ENCODE results near the gene CCNE1. TPM values are rescaled to one million over a fixed set of nuclear protein-coding genes. Genes with fewer than 3 reads are reported as not detected.

The CCNE1 gene
- total and polyA plus RNA-seq, 4 donors = 0.49 to 1.6 (median 0.84) TPM

DNA sequence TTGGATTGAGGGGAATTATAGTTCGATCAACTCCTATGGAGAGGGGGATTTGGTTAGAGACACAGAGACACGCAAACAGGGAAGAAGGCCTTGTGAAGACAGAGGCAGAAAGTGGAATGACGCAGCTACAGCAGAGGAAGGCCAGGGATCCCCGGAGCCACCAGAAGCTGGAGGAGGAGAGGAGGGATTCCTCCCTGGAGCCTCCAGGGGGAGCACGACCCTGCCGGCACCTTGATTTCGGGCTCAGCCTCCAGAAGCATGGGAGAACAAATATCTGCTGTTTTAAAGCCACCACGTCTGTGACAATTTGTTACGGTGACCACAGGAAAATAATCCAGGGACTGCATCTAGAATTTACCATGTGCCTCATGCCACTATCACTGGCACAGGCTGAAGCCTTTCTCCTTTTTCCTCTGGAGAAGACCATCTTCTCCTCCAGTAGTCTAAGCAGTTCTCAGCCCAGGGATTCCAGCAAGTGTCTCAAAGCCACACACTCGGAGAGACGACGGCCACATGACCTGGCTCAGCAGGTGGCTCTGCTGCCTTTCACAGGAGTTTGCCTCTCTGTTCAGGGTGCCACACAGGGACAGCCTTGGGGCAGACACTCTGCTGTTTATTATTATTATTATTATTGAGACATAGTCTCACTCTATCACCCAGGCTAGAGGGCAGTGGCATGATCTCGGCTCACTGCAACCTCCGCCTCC, 39.9 kb upstream of the CCNE1 start:
- Histone ChIP-seq H3K9me3 (ENCODE audit: control insufficient read depth, low read length) (no peaks in the 10 kb centered on the region), H3K27ac (ENCODE audit: low read depth in 1 of 2, low read length in 2 of 2) (no peak overlapping the region), H3K36me3 (ENCODE audit: control insufficient read depth in 1 of 2, insufficient read depth in 2 of 2, low read length in 1 of 2) (no peaks in the 10 kb centered on the region), H3K4me3 (ENCODE audit: low read length in 2 of 2) (no peak overlapping the region), H3K4me1 (ENCODE audit: control insufficient read depth in 1 of 2, insufficient read depth in 2 of 2, low read length in 2 of 2) (no peaks in the 10 kb centered on the region), H3K27me3 (ENCODE audit: control insufficient read depth in 1 of 2, insufficient read depth in 2 of 2, low read length in 1 of 2) (no peaks in the 10 kb centered on the region)
- 19 to 21% methylated on average over 14 of the region's 14 CpGs for WGBS, 2 donors
- DNase-seq (no peak), ATAC-seq (ENCODE audit: low FRiP score) (no peak)
- intact Hi-C loops (cut with DNase I) = loop anchor here (5.0 kb wide), 1 partner anchor 100 kb away; no protein-coding TSS in a partner anchor

DNA sequence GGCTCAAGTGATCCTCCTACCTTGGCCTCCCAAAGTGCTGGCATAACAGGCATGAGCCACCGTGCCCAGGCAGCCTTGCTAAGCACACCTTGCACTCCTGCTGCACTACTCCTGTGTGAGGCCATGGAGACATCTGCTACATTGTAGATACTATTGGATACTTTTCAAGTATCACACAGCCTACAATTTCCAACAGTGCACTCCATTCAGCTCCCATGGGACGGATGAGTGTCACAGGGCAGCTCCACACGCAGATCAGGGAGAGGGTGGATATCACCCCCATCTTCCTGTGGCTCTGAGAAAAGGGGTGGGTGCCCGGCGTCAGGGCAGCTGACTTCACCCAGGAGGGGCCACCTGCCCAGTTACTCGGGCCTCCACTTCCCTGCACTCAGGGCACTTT, 39.1 kb upstream of the CCNE1 start:
- no peak for DNase-seq
- Histone ChIP-seq H3K27me3 (ENCODE audit: control insufficient read depth in 1 of 2, insufficient read depth in 2 of 2, low read length in 1 of 2) (no peaks in the 10 kb centered on the region), H3K4me3 (ENCODE audit: low read length in 2 of 2) (no peak overlapping the region), H3K4me1 (ENCODE audit: control insufficient read depth in 1 of 2, insufficient read depth in 2 of 2, low read length in 2 of 2) (no peaks in the 10 kb centered on the region), H3K36me3 (ENCODE audit: control insufficient read depth in 1 of 2, insufficient read depth in 2 of 2, low read length in 1 of 2) (no peaks in the 10 kb centered on the region), H3K27ac (ENCODE audit: low read depth in 1 of 2, low read length in 2 of 2) (no peak overlapping the region), H3K9me3 (ENCODE audit: control insufficient read depth, low read length) (no peaks in the 10 kb centered on the region)
- ATAC-seq (ENCODE audit: low FRiP score) = no peak
- 69 to 75% methylated on average over 6 of the region's 6 CpGs for WGBS, 2 donors
- intact Hi-C loops (cut with DNase I) = loop anchor here (5.0 kb wide), 1 partner anchor 100 kb away; no protein-coding TSS in a partner anchor

- Histone ChIP-seq H3K27ac (ENCODE audit: low read depth in 1 of 2, low read length in 2 of 2) (no peak overlapping the region), H3K36me3 (ENCODE audit: control insufficient read depth in 1 of 2, insufficient read depth in 2 of 2, low read length in 1 of 2) (no peaks in the 10 kb centered on the region), H3K4me3 (ENCODE audit: low read length in 2 of 2) (no peak overlapping the region), H3K9me3 (ENCODE audit: control insufficient read depth, low read length) (no peaks in the 10 kb centered on the region), H3K27me3 (ENCODE audit: control insufficient read depth in 1 of 2, insufficient read depth in 2 of 2, low read length in 1 of 2) (no peaks in the 10 kb centered on the region), H3K4me1 (ENCODE audit: control insufficient read depth in 1 of 2, insufficient read depth in 2 of 2, low read length in 2 of 2) (no peaks in the 10 kb centered on the region)
- intact Hi-C loops (cut with DNase I) = loop anchor here (5.0 kb wide), 1 partner anchor 99 kb away; no protein-coding TSS in a partner anchor
- ATAC-seq (ENCODE audit: low FRiP score) (no peak), DNase-seq (no peak)
- 85 to 86% methylated on average over 8 of the region's 8 CpGs for WGBS, 2 donors
These were observed 38.6 kb upstream of the CCNE1 start for GRCh38 chr19:29773141-29773540.

- no peak overlapping the region for H3K27ac ChIP-seq (ENCODE audit: low read depth in 1 of 2, low read length in 2 of 2)
- H3K27me3 ChIP-seq (ENCODE audit: control insufficient read depth in 1 of 2, insufficient read depth in 2 of 2, low read length in 1 of 2) = no peaks in the 10 kb centered on the region
- ATAC-seq (ENCODE audit: low FRiP score) (no peak), DNase-seq (no peak)
- intact Hi-C loops (cut with DNase I) = loop anchor here (5.0 kb wide), 1 partner anchor 98 kb away; no protein-coding TSS in a partner anchor
- 81 to 91% methylated on average over 5 to 6 of the region's 6 CpGs for WGBS, 2 donors
- H3K4me3 ChIP-seq (ENCODE audit: low read length in 2 of 2) = no peak overlapping the region
- H3K9me3 ChIP-seq (ENCODE audit: control insufficient read depth, low read length) = no peaks in the 10 kb centered on the region
- no peaks in the 10 kb centered on the region for H3K4me1 ChIP-seq (ENCODE audit: control insufficient read depth in 1 of 2, insufficient read depth in 2 of 2, low read length in 2 of 2)
- H3K36me3 ChIP-seq (ENCODE audit: control insufficient read depth in 1 of 2, insufficient read depth in 2 of 2, low read length in 1 of 2) = no peaks in the 10 kb centered on the region
These were observed 37.7 kb upstream of the CCNE1 start for GRCh38 chr19:29774126-29774525.

GRCh38 chr19:29777781-29778309, 33.9 kb upstream of the CCNE1 start:
- DNase-seq = no peak
- H3K9me3 ChIP-seq (ENCODE audit: control insufficient read depth, low read length) = no peaks in the 10 kb centered on the region
- no peak overlapping the region for H3K4me3 ChIP-seq (ENCODE audit: low read length in 2 of 2)
- 74 to 75% methylated on average over 6 of the region's 6 CpGs for WGBS, 2 donors
- H3K27me3 ChIP-seq (ENCODE audit: control insufficient read depth in 1 of 2, insufficient read depth in 2 of 2, low read length in 1 of 2) = no peaks in the 10 kb centered on the region
- intact Hi-C loops (cut with DNase I) = no loop called here
- no peak for ATAC-seq (ENCODE audit: low FRiP score)
- no peak overlapping the region for H3K27ac ChIP-seq (ENCODE audit: low read depth in 1 of 2, low read length in 2 of 2)
- H3K4me1 ChIP-seq (ENCODE audit: control insufficient read depth in 1 of 2, insufficient read depth in 2 of 2, low read length in 2 of 2) = no peaks in the 10 kb centered on the region
- no peaks in the 10 kb centered on the region for H3K36me3 ChIP-seq (ENCODE audit: control insufficient read depth in 1 of 2, insufficient read depth in 2 of 2, low read length in 1 of 2)

- no peak overlapping the region for H3K4me3 ChIP-seq (ENCODE audit: low read length in 2 of 2)
- no peak for ATAC-seq (ENCODE audit: low FRiP score)
- no peaks in the 10 kb centered on the region for H3K4me1 ChIP-seq (ENCODE audit: control insufficient read depth in 1 of 2, insufficient read depth in 2 of 2, low read length in 2 of 2)
- no peak for DNase-seq
- no peak overlapping the region for H3K27ac ChIP-seq (ENCODE audit: low read depth in 1 of 2, low read length in 2 of 2)
- intact Hi-C loops (cut with DNase I) = no loop called here
- WGBS, 2 donors = 33 to 37% methylated on average over 9 of the region's 9 CpGs
- H3K27me3 ChIP-seq (ENCODE audit: control insufficient read depth in 1 of 2, insufficient read depth in 2 of 2, low read length in 1 of 2) = no peaks in the 10 kb centered on the region
- no peaks in the 10 kb centered on the region for H3K36me3 ChIP-seq (ENCODE audit: control insufficient read depth in 1 of 2, insufficient read depth in 2 of 2, low read length in 1 of 2)
- H3K9me3 ChIP-seq (ENCODE audit: control insufficient read depth, low read length) = no peaks in the 10 kb centered on the region
These were observed 31.9 kb upstream of the CCNE1 start for GRCh38 chr19:29779921-29780320.

DNA sequence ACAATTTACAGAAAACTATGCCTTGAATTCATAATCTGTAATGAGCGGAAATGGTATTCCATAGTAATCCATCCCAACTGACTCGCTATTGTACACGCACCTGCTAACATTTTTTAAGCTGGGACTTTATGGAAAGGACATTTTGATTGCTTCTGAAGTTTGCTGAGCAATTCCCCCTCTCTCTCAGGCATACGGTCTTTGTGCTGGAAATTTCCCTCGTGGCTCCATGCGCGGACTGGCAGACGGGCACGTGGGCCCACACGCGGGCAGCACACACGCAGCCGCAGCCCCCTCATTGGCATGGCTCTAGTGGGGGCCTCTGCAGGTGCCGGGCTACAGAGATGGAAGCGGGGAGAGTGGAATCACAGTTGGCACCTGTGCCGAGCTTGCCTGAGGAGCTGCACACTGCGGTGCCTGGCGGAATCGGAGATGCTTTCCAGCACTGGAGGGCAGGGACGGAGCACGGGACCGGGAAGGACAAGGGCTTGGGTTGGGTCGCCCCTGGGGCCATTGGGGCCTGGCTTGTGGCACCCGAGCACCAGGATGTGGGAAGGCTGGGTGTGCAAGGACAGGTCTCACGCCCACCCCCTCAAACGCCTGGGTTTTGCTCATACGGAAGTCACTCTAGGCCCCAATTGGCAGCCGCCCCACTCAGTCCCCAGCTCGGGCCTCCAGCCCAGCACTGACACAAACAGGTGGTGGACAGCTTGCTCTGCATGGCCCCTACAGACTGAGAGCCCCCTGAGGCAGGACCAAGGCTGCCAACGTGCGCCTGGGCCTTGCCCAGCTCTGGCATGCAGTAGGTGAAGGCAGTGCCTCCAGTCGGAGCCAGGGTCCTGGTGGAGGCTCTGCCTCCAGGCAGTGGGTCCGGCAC, 30.2 kb upstream of the CCNE1 start:
- Histone ChIP-seq H3K4me1 (ENCODE audit: control insufficient read depth in 1 of 2, insufficient read depth in 2 of 2, low read length in 2 of 2) (no peaks in the 10 kb centered on the region), H3K27ac (ENCODE audit: low read depth in 1 of 2, low read length in 2 of 2) (no peak overlapping the region), H3K9me3 (ENCODE audit: control insufficient read depth, low read length) (no peaks in the 10 kb centered on the region), H3K27me3 (ENCODE audit: control insufficient read depth in 1 of 2, insufficient read depth in 2 of 2, low read length in 1 of 2) (no peaks in the 10 kb centered on the region), H3K4me3 (ENCODE audit: low read length in 2 of 2) (no peak overlapping the region), H3K36me3 (ENCODE audit: control insufficient read depth in 1 of 2, insufficient read depth in 2 of 2, low read length in 1 of 2) (no peaks in the 10 kb centered on the region)
- intact Hi-C loops (cut with DNase I) = no loop called here
- DNase-seq (no peak), ATAC-seq (ENCODE audit: low FRiP score) (no peak)
- 79% methylated on average over 33 of the region's 33 CpGs for WGBS, 2 donors

GRCh38 chr19:29782260-29782580, 29.6 kb upstream of the CCNE1 start:
- H3K36me3 ChIP-seq (ENCODE audit: control insufficient read depth in 1 of 2, insufficient read depth in 2 of 2, low read length in 1 of 2) = no peaks in the 10 kb centered on the region
- no peaks in the 10 kb centered on the region for H3K9me3 ChIP-seq (ENCODE audit: control insufficient read depth, low read length)
- no peaks in the 10 kb centered on the region for H3K4me1 ChIP-seq (ENCODE audit: control insufficient read depth in 1 of 2, insufficient read depth in 2 of 2, low read length in 2 of 2)
- H3K27ac ChIP-seq (ENCODE audit: low read depth in 1 of 2, low read length in 2 of 2) = no peak overlapping the region
- DNase-seq (no peak), ATAC-seq (ENCODE audit: low FRiP score) (no peak)
- no peak overlapping the region for H3K4me3 ChIP-seq (ENCODE audit: low read length in 2 of 2)
- no peaks in the 10 kb centered on the region for H3K27me3 ChIP-seq (ENCODE audit: control insufficient read depth in 1 of 2, insufficient read depth in 2 of 2, low read length in 1 of 2)
- WGBS, 2 donors = 88% methylated on average over 13 of the region's 13 CpGs
- intact Hi-C loops (cut with DNase I) = no loop called here
